ENCODE results near the gene PARD3. TPM values are rescaled to one million over a fixed set of nuclear protein-coding genes. Genes with fewer than 3 reads are reported as not detected.
"Not testable (repeated sequence)": the region's sequence is repeated elsewhere in the genome, so short reads cannot be mapped to it uniquely, and the experiment has no call there.

The PARD3 gene
- total RNA-seq, 1 donor from 2014 or later: 88.7 TPM

GRCh38 chr10:34801097-34801733 is 13.9 kb downstream of the PARD3 start:
- no peak overlapping the region for H3K4me3 ChIP-seq (ENCODE audit: low read length in 3 of 3)
- H3K36me3 ChIP-seq (ENCODE audit: control insufficient read depth in 3 of 3, insufficient read depth in 3 of 3, low read length in 3 of 3): no peaks in the 10 kb centered on the region
- H3K9me3 ChIP-seq (ENCODE audit: control insufficient read depth in 3 of 3, low read length in 3 of 3): no peaks in the 10 kb centered on the region
- no peaks in the 10 kb centered on the region for H3K27me3 ChIP-seq (ENCODE audit: control insufficient read depth in 3 of 3, insufficient read depth in 3 of 3, low read length in 3 of 3)
- no peak overlapping the region for H3K9ac ChIP-seq (ENCODE audit: low read depth in 1 of 3, low read length in 3 of 3)
- no peak overlapping the region for H3K27ac ChIP-seq (ENCODE audit: low read depth, low read length)
- H3K4me1 ChIP-seq (ENCODE audit: control insufficient read depth in 3 of 3, insufficient read depth in 3 of 3, low read length in 3 of 3): peaks cover 8 to 21% (median 9%) of the 10 kb centered on the region in 3 donors

GRCh38 chr10:34800624-34801023 is 14.5 kb downstream of the PARD3 start:
- Histone ChIP-seq H3K9ac (ENCODE audit: low read depth in 1 of 3, low read length in 3 of 3) (no peak overlapping the region), H3K4me1 (ENCODE audit: control insufficient read depth in 3 of 3, insufficient read depth in 3 of 3, low read length in 3 of 3) (peaks cover 8 to 21% (median 9%) of the 10 kb centered on the region in 3 donors), H3K9me3 (ENCODE audit: control insufficient read depth in 3 of 3, low read length in 3 of 3) (no peaks in the 10 kb centered on the region), H3K27me3 (ENCODE audit: control insufficient read depth in 3 of 3, insufficient read depth in 3 of 3, low read length in 3 of 3) (no peaks in the 10 kb centered on the region), H3K36me3 (ENCODE audit: control insufficient read depth in 3 of 3, insufficient read depth in 3 of 3, low read length in 3 of 3) (no peaks in the 10 kb centered on the region), H3K27ac (ENCODE audit: low read depth, low read length) (no peak overlapping the region), H3K4me3 (ENCODE audit: low read length in 3 of 3) (no peak overlapping the region)

- H3K4me3 ChIP-seq (ENCODE audit: low read length in 3 of 3): no peak overlapping the region
- H3K27ac ChIP-seq (ENCODE audit: low read depth, low read length): no peak overlapping the region
- peaks cover 13 to 27% (median 13%) of the 10 kb centered on the region in 3 donors for H3K4me1 ChIP-seq (ENCODE audit: control insufficient read depth in 3 of 3, insufficient read depth in 3 of 3, low read length in 3 of 3)
- no peaks in the 10 kb centered on the region for H3K36me3 ChIP-seq (ENCODE audit: control insufficient read depth in 3 of 3, insufficient read depth in 3 of 3, low read length in 3 of 3)
- H3K9ac ChIP-seq (ENCODE audit: low read depth in 1 of 3, low read length in 3 of 3): no peak overlapping the region
- H3K27me3 ChIP-seq (ENCODE audit: control insufficient read depth in 3 of 3, insufficient read depth in 3 of 3, low read length in 3 of 3): no peaks in the 10 kb centered on the region
- no peaks in the 10 kb centered on the region for H3K9me3 ChIP-seq (ENCODE audit: control insufficient read depth in 3 of 3, low read length in 3 of 3)
Measured at GRCh38 chr10:34798654-34799053, 16.4 kb downstream of the PARD3 start.

- H3K27ac ChIP-seq (ENCODE audit: low read depth, low read length): no peak overlapping the region
- H3K4me3 ChIP-seq (ENCODE audit: low read length in 3 of 3): no peak overlapping the region
- no peaks in the 10 kb centered on the region for H3K36me3 ChIP-seq (ENCODE audit: control insufficient read depth in 3 of 3, insufficient read depth in 3 of 3, low read length in 3 of 3)
- peaks cover 16 to 40% (median 17%) of the 10 kb centered on the region in 3 donors for H3K4me1 ChIP-seq (ENCODE audit: control insufficient read depth in 3 of 3, insufficient read depth in 3 of 3, low read length in 3 of 3)
- H3K9me3 ChIP-seq (ENCODE audit: control insufficient read depth in 3 of 3, low read length in 3 of 3): no peaks in the 10 kb centered on the region
- H3K27me3 ChIP-seq (ENCODE audit: control insufficient read depth in 3 of 3, insufficient read depth in 3 of 3, low read length in 3 of 3): no peaks in the 10 kb centered on the region
- H3K9ac ChIP-seq (ENCODE audit: low read depth in 1 of 3, low read length in 3 of 3): no peak overlapping the region
Measured at GRCh38 chr10:34797155-34797554, 17.9 kb downstream of the PARD3 start.

- no peaks in the 10 kb centered on the region for H3K36me3 ChIP-seq (ENCODE audit: control insufficient read depth in 3 of 3, insufficient read depth in 3 of 3, low read length in 3 of 3)
- H3K4me1 ChIP-seq (ENCODE audit: control insufficient read depth in 3 of 3, insufficient read depth in 3 of 3, low read length in 3 of 3): peaks cover 13 to 44% (median 15%) of the 10 kb centered on the region in 3 donors
- H3K27ac ChIP-seq (ENCODE audit: low read depth, low read length): no peak overlapping the region
- H3K9ac ChIP-seq (ENCODE audit: low read depth in 1 of 3, low read length in 3 of 3): no peak overlapping the region
- H3K27me3 ChIP-seq (ENCODE audit: control insufficient read depth in 3 of 3, insufficient read depth in 3 of 3, low read length in 3 of 3): no peaks in the 10 kb centered on the region
- no peak overlapping the region for H3K4me3 ChIP-seq (ENCODE audit: low read length in 3 of 3)
- H3K9me3 ChIP-seq (ENCODE audit: control insufficient read depth in 3 of 3, low read length in 3 of 3): no peaks in the 10 kb centered on the region
Measured at GRCh38 chr10:34796133-34796532, 19.0 kb downstream of the PARD3 start.

- H3K27me3 ChIP-seq (ENCODE audit: control insufficient read depth in 3 of 3, insufficient read depth in 3 of 3, low read length in 3 of 3): no peaks in the 10 kb centered on the region
- H3K9ac ChIP-seq (ENCODE audit: low read depth in 1 of 3, low read length in 3 of 3): no peak overlapping the region
- no peak overlapping the region for H3K4me3 ChIP-seq (ENCODE audit: low read length in 3 of 3)
- no peaks in the 10 kb centered on the region for H3K36me3 ChIP-seq (ENCODE audit: control insufficient read depth in 3 of 3, insufficient read depth in 3 of 3, low read length in 3 of 3)
- H3K9me3 ChIP-seq (ENCODE audit: control insufficient read depth in 3 of 3, low read length in 3 of 3): no peaks in the 10 kb centered on the region
- H3K4me1 ChIP-seq (ENCODE audit: control insufficient read depth in 3 of 3, insufficient read depth in 3 of 3, low read length in 3 of 3): peaks cover 11 to 45% (median 16%) of the 10 kb centered on the region in 3 donors
- no peak overlapping the region for H3K27ac ChIP-seq (ENCODE audit: low read depth, low read length)
Measured at GRCh38 chr10:34795334-34795733, 19.8 kb downstream of the PARD3 start.

GRCh38 chr10:34794835-34795234 is 20.3 kb downstream of the PARD3 start:
- Histone ChIP-seq H3K9me3 (ENCODE audit: control insufficient read depth in 3 of 3, low read length in 3 of 3) (no peaks in the 10 kb centered on the region), H3K27ac (ENCODE audit: low read depth, low read length) (no peak overlapping the region), H3K27me3 (ENCODE audit: control insufficient read depth in 3 of 3, insufficient read depth in 3 of 3, low read length in 3 of 3) (no peaks in the 10 kb centered on the region), H3K4me3 (ENCODE audit: low read length in 3 of 3) (no peak overlapping the region), H3K4me1 (ENCODE audit: control insufficient read depth in 3 of 3, insufficient read depth in 3 of 3, low read length in 3 of 3) (peaks cover 12 to 46% (median 20%) of the 10 kb centered on the region in 3 donors), H3K9ac (ENCODE audit: low read depth in 1 of 3, low read length in 3 of 3) (no peak overlapping the region), H3K36me3 (ENCODE audit: control insufficient read depth in 3 of 3, insufficient read depth in 3 of 3, low read length in 3 of 3) (no peaks in the 10 kb centered on the region)

- H3K9me3 ChIP-seq (ENCODE audit: control insufficient read depth in 3 of 3, low read length in 3 of 3); H3K27me3 ChIP-seq (ENCODE audit: control insufficient read depth in 3 of 3, insufficient read depth in 3 of 3, low read length in 3 of 3); H3K9ac ChIP-seq (ENCODE audit: low read depth in 1 of 3, low read length in 3 of 3); H3K36me3 ChIP-seq (ENCODE audit: control insufficient read depth in 3 of 3, insufficient read depth in 3 of 3, low read length in 3 of 3); H3K27ac ChIP-seq (ENCODE audit: low read depth, low read length); H3K4me3 ChIP-seq (ENCODE audit: low read length in 3 of 3): not testable (repeated sequence)
- H3K4me1 ChIP-seq (ENCODE audit: control insufficient read depth in 3 of 3, insufficient read depth in 3 of 3, low read length in 3 of 3): peaks cover 12 to 42% (median 23%) of the 10 kb centered on the region in 3 donors
Measured at GRCh38 chr10:34793581-34793980, 21.5 kb downstream of the PARD3 start.

- Histone ChIP-seq H3K4me3 (ENCODE audit: low read length in 3 of 3) (no peak overlapping the region), H3K27ac (ENCODE audit: low read depth, low read length) (no peak overlapping the region), H3K9me3 (ENCODE audit: control insufficient read depth in 3 of 3, low read length in 3 of 3) (no peaks in the 10 kb centered on the region), H3K27me3 (ENCODE audit: control insufficient read depth in 3 of 3, insufficient read depth in 3 of 3, low read length in 3 of 3) (no peaks in the 10 kb centered on the region), H3K9ac (ENCODE audit: low read depth in 1 of 3, low read length in 3 of 3) (no peak overlapping the region), H3K36me3 (ENCODE audit: control insufficient read depth in 3 of 3, insufficient read depth in 3 of 3, low read length in 3 of 3) (no peaks in the 10 kb centered on the region), H3K4me1 (ENCODE audit: control insufficient read depth in 3 of 3, insufficient read depth in 3 of 3, low read length in 3 of 3) (peaks cover 12 to 41% (median 23%) of the 10 kb centered on the region in 3 donors)
Measured at GRCh38 chr10:34792881-34793280, 22.2 kb downstream of the PARD3 start.

- H3K9ac ChIP-seq (ENCODE audit: low read depth in 1 of 3, low read length in 3 of 3): no peak overlapping the region
- no peaks in the 10 kb centered on the region for H3K36me3 ChIP-seq (ENCODE audit: control insufficient read depth in 3 of 3, insufficient read depth in 3 of 3, low read length in 3 of 3)
- H3K4me1 ChIP-seq (ENCODE audit: control insufficient read depth in 3 of 3, insufficient read depth in 3 of 3, low read length in 3 of 3): peaks cover 16 to 49% (median 25%) of the 10 kb centered on the region in 3 donors
- H3K9me3 ChIP-seq (ENCODE audit: control insufficient read depth in 3 of 3, low read length in 3 of 3): no peaks in the 10 kb centered on the region
- no peaks in the 10 kb centered on the region for H3K27me3 ChIP-seq (ENCODE audit: control insufficient read depth in 3 of 3, insufficient read depth in 3 of 3, low read length in 3 of 3)
- H3K27ac ChIP-seq (ENCODE audit: low read depth, low read length): no peak overlapping the region
- H3K4me3 ChIP-seq (ENCODE audit: low read length in 3 of 3): no peak overlapping the region
Measured at GRCh38 chr10:34791947-34792346, 23.1 kb downstream of the PARD3 start.

Measured in skeletal muscle tissue (tissue), 4 donors.